HUES6 (cell line): Measurements from ENCODE around the gene ACOT4.

Experiments
- H3K27ac ChIP-seq: 2 replicates; pipeline ENCODE4 v1.7.0; 2013; ENCODE audit warnings: low read depth, mild to moderate bottlenecking, low read length, inconsistent platforms
- H3K27me3 ChIP-seq: 2 replicates; pipeline ENCODE4 v1.6.1; 2013; ENCODE audit warnings: low read length; ENCODE audit not compliant: control insufficient read depth, insufficient read depth
- H3K36me3 ChIP-seq: 2 replicates; pipeline ENCODE4 v1.6.1; 2013; ENCODE audit warnings: low read length; ENCODE audit not compliant: control insufficient read depth, insufficient read depth
- H3K4me1 ChIP-seq: 2 replicates; pipeline ENCODE4 v1.6.1; 2013; ENCODE audit warnings: low read length; ENCODE audit not compliant: control insufficient read depth, insufficient read depth
- H3K4me3 ChIP-seq: 2 replicates; pipeline ENCODE4 v1.5.1; 2013; ENCODE audit warnings: low read depth, low read length
- H3K9ac ChIP-seq: one replicate; pipeline ENCODE4 v1.6.1; 2013; ENCODE audit warnings: mild to moderate bottlenecking, low read length
- H3K9me3 ChIP-seq: 2 replicates; pipeline ENCODE4 v1.6.1; 2013; ENCODE audit warnings: low read depth, low read length; ENCODE audit not compliant: control insufficient read depth, insufficient read depth

Gene ACOT4

DNA sequence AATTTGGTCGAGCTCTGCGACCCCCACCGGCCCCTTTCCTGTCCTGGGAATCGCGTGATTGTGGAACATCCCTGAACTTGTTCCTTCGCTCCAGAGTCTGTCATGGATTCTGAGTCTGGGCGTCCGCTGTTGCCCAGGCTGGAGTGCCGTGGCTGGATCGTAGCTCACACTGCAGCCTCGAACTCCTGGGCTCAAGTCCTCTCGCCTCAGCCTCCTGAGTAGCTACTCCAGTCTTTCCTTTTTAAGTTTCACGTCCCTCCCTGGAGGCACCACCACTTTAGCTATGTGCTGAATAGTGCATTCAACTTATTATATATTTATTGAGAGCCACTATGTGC lies 21.3 kb downstream of the ACOT4 start:
- Histone ChIP-seq H3K9me3 (no peaks in the 10 kb centered on the region), H3K27ac (no peak overlapping the region), H3K9ac (peak overlapping the region; percentile 71), H3K27me3 (peaks cover 19% of the 10 kb centered on the region), H3K4me3 (peak overlapping the region; percentile 81), H3K36me3 (no peaks in the 10 kb centered on the region), H3K4me1 (peaks cover 4% of the 10 kb centered on the region; the same call in 1 of the 2 replicates)

- peaks cover 4% of the 10 kb centered on the region; the same call in 1 of the 2 replicates for H3K4me1 ChIP-seq
- no peaks in the 10 kb centered on the region for H3K36me3 ChIP-seq
- peak overlapping the region; percentile 81; the same call in 1 of the 2 replicates for H3K4me3 ChIP-seq
- no peak overlapping the region for H3K27ac ChIP-seq
- peaks cover 19% of the 10 kb centered on the region for H3K27me3 ChIP-seq
- no peaks in the 10 kb centered on the region for H3K9me3 ChIP-seq
- no peak overlapping the region for H3K9ac ChIP-seq
Observed at GRCh38 chr14:73613419-73613963, 21.8 kb downstream of the ACOT4 start.

GRCh38 chr14:73616831-73617230 lies 25.2 kb downstream of the ACOT4 start:
- Histone ChIP-seq H3K27me3 (peaks cover 19% of the 10 kb centered on the region), H3K27ac (no peak overlapping the region), H3K4me3 (no peak overlapping the region), H3K9me3 (no peaks in the 10 kb centered on the region), H3K36me3 (no peaks in the 10 kb centered on the region), H3K9ac (no peak overlapping the region), H3K4me1 (peaks cover 4% of the 10 kb centered on the region; the same call in 1 of the 2 replicates)

DNA sequence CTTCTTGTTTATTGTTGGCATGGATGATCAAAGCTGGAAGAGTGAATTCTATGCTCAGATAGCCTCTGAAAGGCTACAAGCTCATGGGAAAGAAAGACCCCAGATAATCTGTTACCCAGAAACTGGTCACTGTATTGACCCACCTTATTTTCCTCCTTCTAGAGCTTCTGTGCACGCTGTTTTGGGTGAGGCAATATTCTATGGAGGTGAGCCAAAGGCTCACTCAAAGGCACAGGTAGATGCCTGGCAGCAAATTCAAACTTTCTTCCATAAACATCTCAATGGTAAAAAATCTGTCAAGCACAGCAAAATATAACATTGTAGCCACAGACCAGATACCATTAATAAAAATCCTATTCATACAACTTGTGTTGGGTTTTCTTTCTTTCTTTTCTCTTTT lies 27.9 kb downstream of the ACOT4 start:
- no peaks in the 10 kb centered on the region for H3K36me3 ChIP-seq
- no peak overlapping the region for H3K4me3 ChIP-seq
- no peaks in the 10 kb centered on the region for H3K27me3 ChIP-seq
- no peak overlapping the region for H3K27ac ChIP-seq
- no peak overlapping the region for H3K9ac ChIP-seq
- peaks cover 4% of the 10 kb centered on the region; the same call in 1 of the 2 replicates for H3K4me1 ChIP-seq
- 0 out of 2 replicates have a peak, but pooled peaks cover 5% of the 10 kb centered on the region for H3K9me3 ChIP-seq

DNA sequence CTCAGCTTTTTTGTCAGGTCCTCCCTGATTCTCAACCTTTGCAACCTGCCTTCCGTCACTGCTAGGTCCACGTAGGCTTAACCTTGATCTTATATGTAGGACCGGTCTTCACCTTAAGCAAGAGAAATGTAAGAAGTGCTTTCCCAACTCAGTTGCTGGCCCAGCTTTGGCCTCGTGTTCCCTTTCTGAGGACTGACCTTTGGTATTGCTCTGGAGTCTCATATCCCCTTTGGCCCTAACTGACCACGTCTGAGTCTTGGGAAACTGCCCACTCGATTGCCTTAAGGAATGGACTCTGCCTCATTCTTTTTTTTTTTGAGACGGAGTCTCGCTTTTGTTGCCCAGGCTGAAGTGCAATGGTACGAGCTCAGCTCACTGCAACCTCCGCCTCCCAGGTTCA lies 28.6 kb downstream of the ACOT4 start:
- Histone ChIP-seq H3K27me3 (no peaks in the 10 kb centered on the region), H3K4me1 (peaks cover 4% of the 10 kb centered on the region; the same call in 1 of the 2 replicates), H3K4me3 (no peak overlapping the region), H3K9me3 (0 out of 2 replicates have a peak, but pooled peaks cover 6% of the 10 kb centered on the region), H3K36me3 (no peaks in the 10 kb centered on the region), H3K27ac (no peak overlapping the region), H3K9ac (no peak overlapping the region)

DNA sequence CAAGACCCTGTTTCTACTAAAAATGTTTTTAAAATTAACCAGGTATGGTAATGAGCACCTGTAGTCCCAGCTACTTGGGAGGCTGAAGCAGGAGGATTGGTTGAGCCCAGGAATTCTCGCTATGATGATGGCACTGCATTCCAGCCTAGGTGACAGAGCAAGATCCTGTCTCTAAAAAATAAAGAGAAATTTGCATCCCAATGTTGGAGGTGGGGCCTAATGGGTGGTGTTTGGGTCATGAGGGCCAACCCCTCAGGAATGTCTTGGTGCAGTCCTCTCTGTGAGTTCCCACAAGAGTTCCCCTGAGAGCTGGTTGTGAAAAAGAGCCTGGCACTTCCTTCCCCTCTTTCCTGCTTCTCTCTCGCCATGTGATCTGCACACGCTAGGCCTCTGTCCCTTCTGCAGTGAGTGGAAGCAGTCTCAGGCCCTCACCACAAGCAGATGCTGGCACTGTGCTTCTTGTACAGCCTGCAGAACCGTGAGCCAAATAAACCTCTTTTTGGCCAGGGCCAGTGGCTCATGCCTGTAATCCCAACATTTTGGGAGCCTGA lies 31.9 kb downstream of the ACOT4 start:
- Histone ChIP-seq H3K27me3 (no peaks in the 10 kb centered on the region), H3K36me3 (no peaks in the 10 kb centered on the region), H3K9ac (no peak overlapping the region), H3K27ac (no peak overlapping the region), H3K9me3 (0 out of 2 replicates have a peak, but pooled peaks cover 6% of the 10 kb centered on the region), H3K4me3 (no peak overlapping the region), H3K4me1 (no peaks in the 10 kb centered on the region)

DNA sequence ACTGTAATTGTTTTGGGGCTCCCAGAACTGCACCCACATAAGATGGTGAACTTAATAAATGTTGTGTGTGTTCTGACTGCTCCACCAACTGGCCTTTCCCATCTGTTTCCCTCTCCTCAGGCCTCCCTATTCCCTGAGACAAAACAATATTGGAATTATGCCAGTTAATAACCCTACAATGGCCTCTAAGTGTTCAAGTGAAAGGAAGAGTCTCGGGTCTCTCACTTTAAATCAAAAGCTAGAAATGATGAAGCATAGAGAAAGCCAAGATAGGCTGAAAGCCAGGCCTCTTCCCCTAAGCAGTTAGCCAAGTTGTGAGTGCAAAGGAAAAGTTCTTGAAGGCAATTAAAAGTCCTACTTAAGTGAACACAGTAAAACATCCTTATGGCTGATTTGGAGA lies 34.0 kb downstream of the ACOT4 start:
- H3K27ac ChIP-seq = no peak overlapping the region
- H3K4me1 ChIP-seq = no peaks in the 10 kb centered on the region
- H3K9ac ChIP-seq = no peak overlapping the region
- no peaks in the 10 kb centered on the region for H3K27me3 ChIP-seq
- no peaks in the 10 kb centered on the region for H3K36me3 ChIP-seq
- no peak overlapping the region for H3K4me3 ChIP-seq
- H3K9me3 ChIP-seq = 0 out of 2 replicates have a peak, but pooled peaks cover 6% of the 10 kb centered on the region

DNA sequence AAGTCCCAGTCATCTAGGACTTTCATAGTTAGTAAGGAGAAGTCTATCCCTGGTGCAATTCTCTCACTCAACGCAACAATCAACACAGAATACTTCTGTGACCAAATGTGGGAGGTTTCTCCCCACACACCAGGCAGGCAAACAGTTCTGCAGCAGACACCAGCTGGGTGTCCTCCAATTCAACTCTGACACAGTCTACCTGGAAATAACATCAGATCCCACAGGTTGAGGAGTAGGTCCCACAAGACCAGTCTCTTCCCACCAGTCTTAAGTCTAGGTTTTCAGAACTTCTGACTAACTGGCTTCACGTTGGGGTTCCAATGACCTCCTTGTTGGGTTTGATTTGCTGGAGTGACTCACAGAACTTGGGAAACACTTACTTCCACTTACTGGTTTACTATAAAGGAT lies 35.5 kb downstream of the ACOT4 start:
- Histone ChIP-seq H3K4me1 (no peaks in the 10 kb centered on the region), H3K9me3 (0 out of 2 replicates have a peak, but pooled peaks cover 6% of the 10 kb centered on the region), H3K27me3 (no peaks in the 10 kb centered on the region), H3K27ac (no peak overlapping the region), H3K4me3 (no peak overlapping the region), H3K36me3 (no peaks in the 10 kb centered on the region), H3K9ac (no peak overlapping the region)

GRCh38 chr14:73630009-73630780 lies 38.5 kb downstream of the ACOT4 start:
- H3K27ac ChIP-seq = no peak overlapping the region
- H3K27me3 ChIP-seq = no peaks in the 10 kb centered on the region; the same call in 1 of the 2 replicates
- no peak overlapping the region for H3K4me3 ChIP-seq
- no peaks in the 10 kb centered on the region for H3K9me3 ChIP-seq
- no peak overlapping the region for H3K9ac ChIP-seq
- no peaks in the 10 kb centered on the region for H3K36me3 ChIP-seq
- peaks cover 5% of the 10 kb centered on the region; the same call in 1 of the 2 replicates for H3K4me1 ChIP-seq

- Histone ChIP-seq H3K4me3 (peak overlapping the region; percentile 68), H3K9ac (peak overlapping the region; percentile 74), H3K27ac (peak overlapping the region; percentile 64; the same call in 1 of the 2 replicates)
Observed at GRCh38 chr14:73633116-73634010, 41.7 kb downstream of the ACOT4 start.

More at GRCh38 chr14:73633116-73634010, 41.7 kb downstream of the ACOT4 start:
- no peaks in the 10 kb centered on the region for H3K36me3 ChIP-seq
- H3K4me1 ChIP-seq = peaks cover 5% of the 10 kb centered on the region; the same call in 1 of the 2 replicates
- H3K9me3 ChIP-seq = no peaks in the 10 kb centered on the region
- no peaks in the 10 kb centered on the region; the same call in 1 of the 2 replicates for H3K27me3 ChIP-seq
